SK-N-SH (cell line): ENCODE results near the gene MED15. TPM values are rescaled to one million over a fixed set of nuclear protein-coding genes. Genes with fewer than 3 reads are reported as not detected.

Source experiments
- CTCF ChIA-PET: fragments of 300-600, 350-600 bp; formaldehyde crosslinking; extraction: SDS; loops from one replicate; lab custom pipeline; 2021; lab: Yijun Ruan, JAX
- POLR2A ChIA-PET: fragments of 350-600 bp; sonication (Branson Sonifier 250); formaldehyde crosslinking; extraction: SDS; loops from one replicate; lab custom pipeline; 2020; ENCODE audit warnings: antibody characterized with exemption, inconsistent platforms; lab: Yijun Ruan, JAX
- DNase-seq: peaks from one replicate; pipeline ENCODE4 v3.0.0; 2012
- H2AFZ ChIP-seq: fragments of 200-600 bp; sonication (generic); 2 replicates; pipeline ENCODE4 v1.8.1; 2016; ENCODE audit warnings: antibody characterized with exemption, mild to moderate bottlenecking, low read depth
- H3F3A ChIP-seq: fragments of 200-600 bp; sonication (generic); replicated peaks from 2 replicates; pipeline ENCODE3; 2016; ENCODE audit warnings: antibody characterized with exemption, mild to moderate bottlenecking; ENCODE audit not compliant: insufficient read depth
- H3K27ac ChIP-seq, 2 experiments: fragments of 200-500 bp in 1 of 2; fragments of 200-600 bp in 1 of 2; sonication (Bioruptor generic) in 1 of 2; sonication (generic), shearing (Covaris generic) in 1 of 2; 2 replicates each; pipeline versions ENCODE4 v1.5.1 to v1.6.1; 2014 to 2016; ENCODE audit warnings: low read depth in 2 of 2, inconsistent platforms in 1 of 2, low read length in 1 of 2, mild to moderate bottlenecking in 1 of 2, mixed read lengths in 1 of 2
- H3K27me3 ChIP-seq: fragments of 200-600 bp; sonication (generic), shearing (Covaris generic); 2 replicates; pipeline ENCODE4 v1.6.1; 2016; ENCODE audit warnings: mixed run types; ENCODE audit not compliant: insufficient read depth
- H3K36me3 ChIP-seq, 2 experiments: fragments of 200-500 bp in 1 of 2; fragments of 200-600 bp in 1 of 2; sonication (Bioruptor generic) in 1 of 2; sonication (generic) in 1 of 2; replicated peaks in 1 of 2; 2 replicates each; pipeline versions ENCODE3 to v1.5.1; 2014 to 2016; ENCODE audit warnings: low read length in 1 of 2, mild to moderate bottlenecking in 1 of 2; ENCODE audit not compliant: insufficient read depth in 2 of 2, control insufficient read depth in 1 of 2
- H3K4me1 ChIP-seq, 2 experiments: fragments of 200-500 bp in 1 of 2; fragments of 200-600 bp in 1 of 2; sonication (Bioruptor generic) in 1 of 2; sonication (generic), shearing (Covaris generic) in 1 of 2; 2 replicates each; pipeline versions ENCODE4 v1.5.1 to v1.6.1; 2014 to 2016; ENCODE audit warnings: low read depth in 1 of 2, low read length in 1 of 2, mixed run types in 1 of 2; ENCODE audit not compliant: insufficient read depth in 2 of 2, control insufficient read depth in 1 of 2
- H3K4me2 ChIP-seq: fragments of 200-600 bp; sonication (generic), shearing (Covaris generic); 2 replicates; pipeline ENCODE4 v1.6.1; 2017; ENCODE audit warnings: mixed run types
- H3K4me3 ChIP-seq, 2 experiments: fragments of 200-500 bp in 1 of 2; fragments of 200-600 bp in 1 of 2; sonication (Bioruptor generic) in 1 of 2; sonication (generic), shearing (Covaris generic) in 1 of 2; 2 replicates each; pipeline versions ENCODE4 v1.5.1 to v1.8.1; 2014 to 2016; ENCODE audit warnings: low read depth in 2 of 2, inconsistent platforms in 1 of 2, low read length in 1 of 2, mild to moderate bottlenecking in 1 of 2, mixed read lengths in 1 of 2, moderate library complexity in 1 of 2
- H3K79me2 ChIP-seq: fragments of 200-600 bp; sonication (generic); 2 replicates; pipeline ENCODE4 v1.8.1; 2017; ENCODE audit warnings: mild to moderate bottlenecking; ENCODE audit not compliant: insufficient read depth
- H3K9ac ChIP-seq: fragments of 200-600 bp; sonication (generic); 2 replicates; pipeline ENCODE4 v1.6.1; 2017; ENCODE audit warnings: mixed run types
- H3K9me2 ChIP-seq: fragments of 200-600 bp; sonication (generic); 2 replicates; pipeline ENCODE4 v1.6.1; 2017; ENCODE audit warnings: mixed run types
- H3K9me3 ChIP-seq: fragments of 200-600 bp; sonication (generic); 2 replicates; pipeline ENCODE4 v1.6.1; 2017; ENCODE audit warnings: mixed run types, mild to moderate bottlenecking, moderate library complexity
- H4K20me1 ChIP-seq: fragments of 200-600 bp; sonication (generic); 2 replicates; pipeline ENCODE4 v1.6.1; 2017; ENCODE audit warnings: mild to moderate bottlenecking, mixed run types; ENCODE audit not compliant: insufficient read depth
- CHD2 ChIP-seq: fragments of 150-350 bp; IDR thresholded peaks from 2 replicates; pipeline ENCODE4 v1.6.1; 2018; ENCODE audit warnings: low read length; ENCODE audit not compliant: partially characterized antibody
- GATA2 ChIP-seq: sonication (generic); formaldehyde crosslinking; IDR thresholded peaks from 2 replicates; pipeline ENCODE4 v1.5.0; 2020; ENCODE audit warnings: mild to moderate bottlenecking, missing genetic modification reagents
- JUND ChIP-seq: IDR thresholded peaks from 2 replicates; pipeline ENCODE4 v1.4.0; 2012
- MXI1 ChIP-seq: IDR thresholded peaks from 2 replicates; pipeline ENCODE4 v1.6.1; 2012; ENCODE audit warnings: mild to moderate bottlenecking, low read depth, low read length, improper control_type of control experiment
- NRF1 ChIP-seq: IDR thresholded peaks from 2 replicates; pipeline ENCODE4 v1.6.1; 2012; ENCODE audit warnings: low read depth, mild to moderate bottlenecking, low read length
- POLR2AphosphoS5 ChIP-seq: IDR thresholded peaks from 2 replicates; pipeline ENCODE4 v1.6.1; 2012; ENCODE audit warnings: low read depth, low read length
- RCOR1 ChIP-seq: fragments of 150-350 bp; IDR thresholded peaks from 2 replicates; pipeline ENCODE4 v1.6.1; 2017; ENCODE audit warnings: antibody characterized with exemption, low read length
- SIN3A ChIP-seq: IDR thresholded peaks from 2 replicates; pipeline ENCODE4 v1.6.1; 2012; ENCODE audit warnings: low read depth, mild to moderate bottlenecking, low read length, moderate library complexity, borderline replicate concordance
- TCF12 ChIP-seq: IDR thresholded peaks from 2 replicates; pipeline ENCODE4 v1.4.0; 2012
- TEAD4 ChIP-seq: IDR thresholded peaks from 2 replicates; pipeline ENCODE4 v1.4.0; 2012; ENCODE audit warnings: mild to moderate bottlenecking, borderline replicate concordance; ENCODE audit not compliant: insufficient read depth
- YY1 ChIP-seq: IDR thresholded peaks from 2 replicates; pipeline ENCODE4 v1.4.0; 2012; ENCODE audit warnings: low read depth, mild to moderate bottlenecking
- WGBS: methylation state at CpG from one replicate; pipeline ENCODE4 v1.1.6; 2017; ENCODE audit warnings: low lambda C conversion rate; 5-methylcytosine and 5-hydroxymethylcytosine counted together
- polyA plus RNA-seq, 3 experiments: library from polyadenylated mRNA; depleted of rRNA; stranded (reverse); fragments of >200 nt; gene quantifications; 2 replicates each; pipeline ENCODE4 v1.2.3, GENCODE V29; 2012
- TF ChIP-seq, protein P1 (sequence below): fragments of 150-350 bp; IDR thresholded peaks from 2 replicates; pipeline ENCODE4 v1.6.1; 2016; ENCODE audit warnings: mild to moderate bottlenecking, low read depth, low read length
- TF ChIP-seq, protein P2 (sequence below): IDR thresholded peaks from 2 replicates; pipeline ENCODE4 v1.4.0; 2012; ENCODE audit warnings: low read depth, borderline replicate concordance
- TF ChIP-seq, protein P3 (sequence below): IDR thresholded peaks from 2 replicates; pipeline ENCODE4 v1.4.0; 2012; ENCODE audit warnings: low read depth
- TF ChIP-seq, protein P4 (sequence below): IDR thresholded peaks from 2 replicates; pipeline ENCODE4 v1.4.0; 2012; ENCODE audit warnings: low read depth, borderline replicate concordance

MED15 gene
- polyA plus RNA-seq, 1 of the 3 experiments (the other 2 are of a cell fraction), result 45.1 TPM

DNA sequence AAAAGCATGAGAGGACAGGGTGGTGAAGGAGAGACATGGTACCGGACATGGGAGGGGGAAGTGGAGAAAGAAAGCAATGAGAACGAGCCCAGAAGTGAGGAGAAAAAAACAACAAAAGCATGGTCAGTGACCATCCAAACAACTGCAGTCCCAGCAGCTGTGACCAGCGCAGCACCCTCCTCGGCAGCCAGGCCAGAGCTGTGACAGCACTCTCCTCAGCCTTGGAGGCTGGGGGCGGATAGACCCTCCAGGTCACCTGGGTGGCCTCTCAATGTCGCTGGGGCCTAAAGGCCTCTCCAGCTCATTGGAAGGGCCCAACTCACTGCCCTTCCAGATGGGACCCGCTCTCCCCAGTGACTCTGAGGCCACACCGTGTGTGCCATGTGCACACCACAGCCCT lies 103.3 kb downstream of the MED15 start:
- POLR2A ChIA-PET, result no interaction called here
- Histone ChIP-seq H3K79me2 (no peaks in the 10 kb centered on the region), H2AFZ (no peak overlapping the region), H3K27me3 (no peaks in the 10 kb centered on the region; the same call in 1 of the 2 replicates), H3K4me2 (no peak overlapping the region), H3K4me1 (peaks cover 0 to 5% of the 10 kb centered on the region in 2 experiments; a peak in 1 of 4 replicates), H3K36me3 (no peaks in the 10 kb centered on the region), H3F3A (no peaks in the 10 kb centered on the region), H3K9me3 (no peaks in the 10 kb centered on the region), H3K9me2 (no peaks in the 10 kb centered on the region), H3K9ac (no peak overlapping the region), H4K20me1 (no peaks in the 10 kb centered on the region), H3K27ac (no peak overlapping the region), H3K4me3 (no peak overlapping the region)
- CTCF ChIA-PET, result no interaction called here
- whole genome bisulfite sequencing, result 66% methylated on average over 5 of the region's 8 CpGs
- DNase-seq, result no peak
- TF ChIP-seq GATA2 (CRISPR knock-in tag) (no peak), CHD2 (no peak)
- TF ChIP-seq, protein P1, sequence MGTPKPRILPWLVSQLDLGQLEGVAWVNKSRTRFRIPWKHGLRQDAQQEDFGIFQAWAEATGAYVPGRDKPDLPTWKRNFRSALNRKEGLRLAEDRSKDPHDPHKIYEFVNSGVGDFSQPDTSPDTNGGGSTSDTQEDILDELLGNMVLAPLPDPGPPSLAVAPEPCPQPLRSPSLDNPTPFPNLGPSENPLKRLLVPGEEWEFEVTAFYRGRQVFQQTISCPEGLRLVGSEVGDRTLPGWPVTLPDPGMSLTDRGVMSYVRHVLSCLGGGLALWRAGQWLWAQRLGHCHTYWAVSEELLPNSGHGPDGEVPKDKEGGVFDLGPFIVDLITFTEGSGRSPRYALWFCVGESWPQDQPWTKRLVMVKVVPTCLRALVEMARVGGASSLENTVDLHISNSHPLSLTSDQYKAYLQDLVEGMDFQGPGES, result no peak

DNA sequence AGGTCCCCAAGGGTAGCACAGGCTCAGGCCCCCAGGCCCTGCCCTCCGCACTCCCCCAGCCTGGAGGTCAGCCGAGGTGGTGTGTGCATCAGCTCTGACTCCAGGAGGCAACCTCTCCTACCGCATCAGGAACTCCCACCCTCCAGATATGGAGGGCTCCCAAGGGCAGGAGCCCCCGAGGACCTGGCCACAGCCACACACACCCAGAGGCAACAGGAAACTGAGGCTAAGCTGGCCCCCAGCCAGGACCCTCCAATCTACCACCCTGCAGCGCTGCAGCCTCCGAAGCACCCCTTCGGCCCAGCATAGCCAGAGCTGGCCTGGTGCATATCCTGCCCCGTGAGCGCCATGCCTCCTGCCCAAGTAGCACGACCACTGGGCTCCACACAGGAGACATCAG lies 104.0 kb downstream of the MED15 start:
- Histone ChIP-seq H3K27me3 (no peaks in the 10 kb centered on the region; the same call in 1 of the 2 replicates), H3K9me3 (no peaks in the 10 kb centered on the region), H3K9ac (no peak overlapping the region), H3K4me3 (no peak overlapping the region), H4K20me1 (no peaks in the 10 kb centered on the region), H3K36me3 (no peaks in the 10 kb centered on the region)
- 78% methylated on average over 5 of the region's 10 CpGs for WGBS
- TF ChIP-seq POLR2AphosphoS5, result no peak
- TF ChIP-seq, protein P1, result no peak
- no peak for TF ChIP-seq RCOR1
- TF ChIP-seq TCF12, result no peak
- no peak for TF ChIP-seq MXI1
- no peak for TF ChIP-seq SIN3A
- no peak for TF ChIP-seq TEAD4
- no peak for TF ChIP-seq YY1
- TF ChIP-seq, protein P2, sequence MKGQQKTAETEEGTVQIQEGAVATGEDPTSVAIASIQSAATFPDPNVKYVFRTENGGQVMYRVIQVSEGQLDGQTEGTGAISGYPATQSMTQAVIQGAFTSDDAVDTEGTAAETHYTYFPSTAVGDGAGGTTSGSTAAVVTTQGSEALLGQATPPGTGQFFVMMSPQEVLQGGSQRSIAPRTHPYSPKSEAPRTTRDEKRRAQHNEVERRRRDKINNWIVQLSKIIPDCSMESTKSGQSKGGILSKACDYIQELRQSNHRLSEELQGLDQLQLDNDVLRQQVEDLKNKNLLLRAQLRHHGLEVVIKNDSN, result no peak
- TF ChIP-seq JUND, result no peak
- TF ChIP-seq NRF1, result no peak
- TF ChIP-seq, protein P3, sequence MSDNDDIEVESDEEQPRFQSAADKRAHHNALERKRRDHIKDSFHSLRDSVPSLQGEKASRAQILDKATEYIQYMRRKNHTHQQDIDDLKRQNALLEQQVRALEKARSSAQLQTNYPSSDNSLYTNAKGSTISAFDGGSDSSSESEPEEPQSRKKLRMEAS, result no peak
- TF ChIP-seq, protein P4, sequence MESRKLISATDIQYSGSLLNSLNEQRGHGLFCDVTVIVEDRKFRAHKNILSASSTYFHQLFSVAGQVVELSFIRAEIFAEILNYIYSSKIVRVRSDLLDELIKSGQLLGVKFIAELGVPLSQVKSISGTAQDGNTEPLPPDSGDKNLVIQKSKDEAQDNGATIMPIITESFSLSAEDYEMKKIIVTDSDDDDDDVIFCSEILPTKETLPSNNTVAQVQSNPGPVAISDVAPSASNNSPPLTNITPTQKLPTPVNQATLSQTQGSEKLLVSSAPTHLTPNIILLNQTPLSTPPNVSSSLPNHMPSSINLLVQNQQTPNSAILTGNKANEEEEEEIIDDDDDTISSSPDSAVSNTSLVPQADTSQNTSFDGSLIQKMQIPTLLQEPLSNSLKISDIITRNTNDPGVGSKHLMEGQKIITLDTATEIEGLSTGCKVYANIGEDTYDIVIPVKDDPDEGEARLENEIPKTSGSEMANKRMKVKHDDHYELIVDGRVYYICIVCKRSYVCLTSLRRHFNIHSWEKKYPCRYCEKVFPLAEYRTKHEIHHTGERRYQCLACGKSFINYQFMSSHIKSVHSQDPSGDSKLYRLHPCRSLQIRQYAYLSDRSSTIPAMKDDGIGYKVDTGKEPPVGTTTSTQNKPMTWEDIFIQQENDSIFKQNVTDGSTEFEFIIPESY, result no peak
- TF ChIP-seq, all 33 proteins: peak for 0
- H2AFZ ChIP-seq, result no peak overlapping the region
- ChIA-PET CTCF (no interaction called here), POLR2A (no interaction called here)
- no peaks in the 10 kb centered on the region for H3K79me2 ChIP-seq
- H3K4me2 ChIP-seq, result no peak overlapping the region
- no peaks in the 10 kb centered on the region for H3F3A ChIP-seq
- DNase-seq, result no peak
- H3K27ac ChIP-seq, result no peak overlapping the region
- peaks cover 0 to 5% of the 10 kb centered on the region in 2 experiments; a peak in 1 of 4 replicates for H3K4me1 ChIP-seq
- H3K9me2 ChIP-seq, result no peaks in the 10 kb centered on the region
